Measurements from ENCODE around the gene ZNF236. TPM values are rescaled to one million over a fixed set of nuclear protein-coding genes. Genes with fewer than 3 reads are reported as not detected.
"Not testable (repeated sequence)": the region's sequence is repeated elsewhere in the genome, so short reads cannot be mapped to it uniquely, and the experiment has no call there.

ZNF236 gene
- total and polyA plus RNA-seq, 5 donors from 2014 or later, result 5.5 to 26.1 (median 8.1) TPM

GRCh38 chr18:76938619-76939018 is 116.3 kb downstream of the ZNF236 start:
- Histone ChIP-seq H3K4me1 (ENCODE audit: control insufficient read depth, insufficient read depth, low read length, poor library complexity, severe bottlenecking) (no peaks in the 10 kb centered on the region), H3K27me3 (ENCODE audit: control insufficient read depth, insufficient read depth, low read length) (no peaks in the 10 kb centered on the region), H3K36me3 (ENCODE audit: control insufficient read depth, insufficient read depth, low read length) (peaks cover 34% of the 10 kb centered on the region), H3K27ac (ENCODE audit: insufficient read depth, low read length, poor library complexity, severe bottlenecking) (no peak overlapping the region), H3K9me3 (ENCODE audit: control insufficient read depth in 2 of 2, low read length in 2 of 2) (no peaks in the 10 kb centered on the region), H3K4me3 (ENCODE audit: low read depth, low read length) (no peak overlapping the region)
- Mint-ChIP-seq H3K4me1 (no peaks in the 10 kb centered on the region), H3K27me3 (no peaks in the 10 kb centered on the region), H3K27ac (no peak overlapping the region), H3K4me3 (no peak overlapping the region), H3K36me3 (peaks cover 38% of the 10 kb centered on the region), H3K9me3 (no peaks in the 10 kb centered on the region)
- ATAC-seq (ENCODE audit: low read depth in 2 of 2) (no peak), DNase-seq (no peak)

- H3K4me1 ChIP-seq (ENCODE audit: control insufficient read depth, insufficient read depth, low read length, poor library complexity, severe bottlenecking), result no peaks in the 10 kb centered on the region
- Mint-ChIP-seq H3K27ac (no peak overlapping the region), H3K27me3 (no peaks in the 10 kb centered on the region), H3K4me3 (no peak overlapping the region), H3K36me3 (peaks cover 40% of the 10 kb centered on the region), H3K9me3 (no peaks in the 10 kb centered on the region), H3K4me1 (peaks cover 0 to 5% (median 0%) of the 10 kb centered on the region in 4 donors)
- DNase-seq (no peak), ATAC-seq (ENCODE audit: low read depth in 2 of 2) (no peak)
- H3K9me3 ChIP-seq (ENCODE audit: control insufficient read depth in 2 of 2, low read length in 2 of 2), result no peaks in the 10 kb centered on the region
- H3K4me3 ChIP-seq (ENCODE audit: low read depth, low read length), result no peak overlapping the region
- H3K36me3 ChIP-seq (ENCODE audit: control insufficient read depth, insufficient read depth, low read length), result peaks cover 31% of the 10 kb centered on the region
- H3K27ac ChIP-seq (ENCODE audit: insufficient read depth, low read length, poor library complexity, severe bottlenecking), result no peak overlapping the region
- no peaks in the 10 kb centered on the region for H3K27me3 ChIP-seq (ENCODE audit: control insufficient read depth, insufficient read depth, low read length)
These were observed 118.9 kb downstream of the ZNF236 start for GRCh38 chr18:76941284-76941683.

GRCh38 chr18:76943542-76944339 is 121.4 kb downstream of the ZNF236 start:
- Histone ChIP-seq H3K36me3 (ENCODE audit: control insufficient read depth, insufficient read depth, low read length) (peaks cover 22% of the 10 kb centered on the region), H3K9me3 (ENCODE audit: control insufficient read depth in 2 of 2, low read length in 2 of 2) (no peaks in the 10 kb centered on the region), H3K27me3 (ENCODE audit: control insufficient read depth, insufficient read depth, low read length) (no peaks in the 10 kb centered on the region), H3K4me1 (ENCODE audit: control insufficient read depth, insufficient read depth, low read length, poor library complexity, severe bottlenecking) (peaks cover 7% of the 10 kb centered on the region), H3K27ac (ENCODE audit: insufficient read depth, low read length, poor library complexity, severe bottlenecking) (no peak overlapping the region), H3K4me3 (ENCODE audit: low read depth, low read length) (no peak overlapping the region)
- H3K9me3 Mint-ChIP-seq, result no peaks in the 10 kb centered on the region
- H3K4me1 Mint-ChIP-seq, result peaks cover 7 to 14% (median 12%) of the 10 kb centered on the region in 4 donors
- H3K27ac Mint-ChIP-seq, result no peak overlapping the region
- DNase-seq (no peak), ATAC-seq (ENCODE audit: low read depth in 2 of 2) (no peak)
- H3K4me3 Mint-ChIP-seq, result no peak overlapping the region
- H3K36me3 Mint-ChIP-seq, result peaks cover 43% of the 10 kb centered on the region
- H3K27me3 Mint-ChIP-seq, result no peaks in the 10 kb centered on the region

- not testable (repeated sequence) for H3K4me3 Mint-ChIP-seq; DNase-seq; H3K4me3 ChIP-seq (ENCODE audit: low read depth, low read length); ATAC-seq (ENCODE audit: low read depth in 2 of 2); H3K27me3 Mint-ChIP-seq; H3K4me1 ChIP-seq (ENCODE audit: control insufficient read depth, insufficient read depth, low read length, poor library complexity, severe bottlenecking); H3K27ac ChIP-seq (ENCODE audit: insufficient read depth, low read length, poor library complexity, severe bottlenecking); H3K9me3 Mint-ChIP-seq; H3K27me3 ChIP-seq (ENCODE audit: control insufficient read depth, insufficient read depth, low read length); H3K9me3 ChIP-seq (ENCODE audit: control insufficient read depth in 2 of 2, low read length in 2 of 2); H3K27ac Mint-ChIP-seq
- peaks cover 37% of the 10 kb centered on the region for H3K36me3 Mint-ChIP-seq
- H3K36me3 ChIP-seq (ENCODE audit: control insufficient read depth, insufficient read depth, low read length), result peaks cover 21% of the 10 kb centered on the region
- H3K4me1 Mint-ChIP-seq, result peaks cover 7 to 17% (median 13%) of the 10 kb centered on the region in 4 donors
These were observed 122.0 kb downstream of the ZNF236 start for GRCh38 chr18:76944346-76944745.

- Histone ChIP-seq H3K4me3 (ENCODE audit: low read depth, low read length) (no peak overlapping the region), H3K27ac (ENCODE audit: insufficient read depth, low read length, poor library complexity, severe bottlenecking) (no peak overlapping the region), H3K4me1 (ENCODE audit: control insufficient read depth, insufficient read depth, low read length, poor library complexity, severe bottlenecking) (peaks cover 7% of the 10 kb centered on the region), H3K9me3 (ENCODE audit: control insufficient read depth in 2 of 2, low read length in 2 of 2) (no peaks in the 10 kb centered on the region), H3K36me3 (ENCODE audit: control insufficient read depth, insufficient read depth, low read length) (peaks cover 39% of the 10 kb centered on the region), H3K27me3 (ENCODE audit: control insufficient read depth, insufficient read depth, low read length) (no peaks in the 10 kb centered on the region)
- peak in 1 of 3 donors; percentile 20 for DNase-seq
- no peak for ATAC-seq (ENCODE audit: low read depth in 2 of 2)
- Mint-ChIP-seq H3K4me3 (no peak overlapping the region), H3K9me3 (no peaks in the 10 kb centered on the region), H3K27me3 (no peaks in the 10 kb centered on the region), H3K36me3 (peaks cover 59% of the 10 kb centered on the region), H3K4me1 (peaks cover 11 to 32% (median 28%) of the 10 kb centered on the region in 4 donors), H3K27ac (peak overlapping the region in 1 of 3 donors; percentile 72)
These were observed 126.0 kb downstream of the ZNF236 start for GRCh38 chr18:76948345-76948744.

GRCh38 chr18:76951456-76952247 is 129.3 kb downstream of the ZNF236 start:
- Mint-ChIP-seq H3K9me3 (no peaks in the 10 kb centered on the region), H3K27ac (peak overlapping the region in 2 of 3 donors; percentile 39 to 79), H3K4me3 (no peak overlapping the region), H3K36me3 (peaks cover 52% of the 10 kb centered on the region), H3K4me1 (peaks cover 11 to 32% (median 24%) of the 10 kb centered on the region in 4 donors), H3K27me3 (no peaks in the 10 kb centered on the region)
- ATAC-seq (ENCODE audit: low read depth in 2 of 2) (no peak), DNase-seq (no peak)
- Histone ChIP-seq H3K27ac (ENCODE audit: insufficient read depth, low read length, poor library complexity, severe bottlenecking) (no peak overlapping the region), H3K9me3 (ENCODE audit: control insufficient read depth in 2 of 2, low read length in 2 of 2) (no peaks in the 10 kb centered on the region), H3K4me1 (ENCODE audit: control insufficient read depth, insufficient read depth, low read length, poor library complexity, severe bottlenecking) (peaks cover 7% of the 10 kb centered on the region), H3K27me3 (ENCODE audit: control insufficient read depth, insufficient read depth, low read length) (no peaks in the 10 kb centered on the region), H3K4me3 (ENCODE audit: low read depth, low read length) (no peak overlapping the region), H3K36me3 (ENCODE audit: control insufficient read depth, insufficient read depth, low read length) (peaks cover 44% of the 10 kb centered on the region)

GRCh38 chr18:76952747-76953146 is 130.4 kb downstream of the ZNF236 start:
- no peak overlapping the region for H3K27ac Mint-ChIP-seq
- no peak overlapping the region for H3K4me3 Mint-ChIP-seq
- H3K9me3 Mint-ChIP-seq, result no peaks in the 10 kb centered on the region
- peaks cover 50% of the 10 kb centered on the region for H3K36me3 ChIP-seq (ENCODE audit: control insufficient read depth, insufficient read depth, low read length)
- peaks cover 7% of the 10 kb centered on the region for H3K4me1 ChIP-seq (ENCODE audit: control insufficient read depth, insufficient read depth, low read length, poor library complexity, severe bottlenecking)
- H3K27me3 Mint-ChIP-seq, result no peaks in the 10 kb centered on the region
- H3K27ac ChIP-seq (ENCODE audit: insufficient read depth, low read length, poor library complexity, severe bottlenecking), result no peak overlapping the region
- DNase-seq (no peak), ATAC-seq (ENCODE audit: low read depth in 2 of 2) (no peak)
- H3K4me3 ChIP-seq (ENCODE audit: low read depth, low read length), result no peak overlapping the region
- no peaks in the 10 kb centered on the region for H3K27me3 ChIP-seq (ENCODE audit: control insufficient read depth, insufficient read depth, low read length)
- H3K9me3 ChIP-seq (ENCODE audit: control insufficient read depth in 2 of 2, low read length in 2 of 2), result no peaks in the 10 kb centered on the region
- peaks cover 45% of the 10 kb centered on the region for H3K36me3 Mint-ChIP-seq
- H3K4me1 Mint-ChIP-seq, result peaks cover 4 to 28% (median 24%) of the 10 kb centered on the region in 4 donors

Measured in CD4-positive, CD25-positive, alpha-beta regulatory T cell (primary cell).